Fibroblast of lung (primary cell): ENCODE measurements around the gene BCL7A. TPM values are rescaled to one million over a fixed set of nuclear protein-coding genes. Genes with fewer than 3 reads are reported as not detected.

Experiments
- DNase-seq, 2 donors: peaks; one replicate each; pipeline versions ENCODE4 v3.0.0 to v3.0.0-alpha.2; 2010; ENCODE audit warnings: low read depth in 2 of 2
- H2AFZ ChIP-seq: 2 replicates; pipeline ENCODE4 v1.5.1; 2012; ENCODE audit warnings: low read length, control low read depth, inconsistent platforms
- H3K27ac ChIP-seq: 2 replicates; pipeline ENCODE4 v1.5.1; 2011; ENCODE audit warnings: low read length, control low read depth; ENCODE audit not compliant: insufficient read depth
- H3K27me3 ChIP-seq: 2 replicates; pipeline ENCODE4 v1.5.1; 2011; ENCODE audit warnings: mild to moderate bottlenecking, low read length; ENCODE audit not compliant: control insufficient read depth, insufficient read depth
- H3K36me3 ChIP-seq: 2 replicates; pipeline ENCODE4 v1.5.1; 2011; ENCODE audit warnings: low read length; ENCODE audit not compliant: control insufficient read depth, insufficient read depth
- H3K4me1 ChIP-seq: 2 replicates; pipeline ENCODE4 v1.5.1; 2011; ENCODE audit warnings: low read length; ENCODE audit not compliant: control insufficient read depth, insufficient read depth; ENCODE audit errors: extremely low read depth
- H3K4me2 ChIP-seq: 2 replicates; pipeline ENCODE4 v1.5.1; 2011; ENCODE audit warnings: low read length, control low read depth; ENCODE audit not compliant: insufficient read depth; ENCODE audit errors: extremely low read depth
- H3K4me3 ChIP-seq, 4 experiments: fragments of 200-600 bp in 1 of 4; sonication (generic) in 1 of 4; replicated peaks in 1 of 4; 2 replicates each; pipeline ENCODE4 v1.5.1; 2011 to 2016; ENCODE audit warnings: low read length in 4 of 4, low read depth in 3 of 4, mild to moderate bottlenecking in 3 of 4, control low read depth in 2 of 4, inconsistent platforms in 1 of 4, mixed read lengths in 1 of 4; ENCODE audit not compliant: insufficient read depth in 1 of 4; ENCODE audit errors: control extremely low read depth in 1 of 4
- H3K79me2 ChIP-seq: 2 replicates; pipeline ENCODE4 v1.5.1; 2012; ENCODE audit warnings: mild to moderate bottlenecking, low read length, inconsistent platforms; ENCODE audit not compliant: control insufficient read depth, insufficient read depth
- H3K9ac ChIP-seq: 2 replicates; pipeline ENCODE4 v1.5.1; 2011; ENCODE audit warnings: mild to moderate bottlenecking, low read length, control low read depth; ENCODE audit not compliant: insufficient read depth
- H3K9me3 ChIP-seq: 2 replicates; pipeline ENCODE4 v1.5.1; 2012; ENCODE audit warnings: low read depth, low read length; ENCODE audit not compliant: control insufficient read depth, insufficient read depth
- H4K20me1 ChIP-seq: 2 replicates; pipeline ENCODE4 v1.5.1; 2011; ENCODE audit warnings: low read length; ENCODE audit not compliant: control insufficient read depth, insufficient read depth; ENCODE audit errors: extremely low read depth
- EZH2 ChIP-seq: IDR thresholded peaks from 2 replicates; pipeline ENCODE4 v1.5.1; 2012; ENCODE audit warnings: low read length, control low read depth, mild to moderate bottlenecking; ENCODE audit errors: missing control alignments
- polyA plus RNA-seq, 2 donors: library from polyadenylated mRNA; depleted of rRNA in 1 of 2; stranded (reverse) in 1 of 2; unstranded in 1 of 2; fragments of >200 nt; gene quantifications; 2 replicates each; pipeline ENCODE4 v1.2.1, GENCODE V29; 2011 to 2012; ENCODE audit warnings: missing spikeins in 1 of 2
- total RNA-seq: library from RNA; depleted of rRNA; stranded (reverse); fragments of >200 nt; gene quantifications from 2 replicates; pipeline ENCODE4 v1.2.1, GENCODE V29; 2014
- TF ChIP-seq, protein P1 (sequence below), 2 donors: IDR thresholded peaks in 1 of 2; conservative IDR thresholded peaks in 1 of 2; 1 replicate in 1 of 2; 2 replicates in 1 of 2; pipeline ENCODE4 v1.5.1; 2011 to 2012; ENCODE audit warnings: low read length in 2 of 2, control low read depth in 1 of 2, inconsistent platforms in 1 of 2, low read depth in 1 of 2, mild to moderate bottlenecking in 1 of 2

Gene BCL7A
- total and polyA plus RNA-seq, 2 donors (not counting 1 experiment from before 2014, with no cell fraction given), result 3.8 to 7.4 TPM

DNA sequence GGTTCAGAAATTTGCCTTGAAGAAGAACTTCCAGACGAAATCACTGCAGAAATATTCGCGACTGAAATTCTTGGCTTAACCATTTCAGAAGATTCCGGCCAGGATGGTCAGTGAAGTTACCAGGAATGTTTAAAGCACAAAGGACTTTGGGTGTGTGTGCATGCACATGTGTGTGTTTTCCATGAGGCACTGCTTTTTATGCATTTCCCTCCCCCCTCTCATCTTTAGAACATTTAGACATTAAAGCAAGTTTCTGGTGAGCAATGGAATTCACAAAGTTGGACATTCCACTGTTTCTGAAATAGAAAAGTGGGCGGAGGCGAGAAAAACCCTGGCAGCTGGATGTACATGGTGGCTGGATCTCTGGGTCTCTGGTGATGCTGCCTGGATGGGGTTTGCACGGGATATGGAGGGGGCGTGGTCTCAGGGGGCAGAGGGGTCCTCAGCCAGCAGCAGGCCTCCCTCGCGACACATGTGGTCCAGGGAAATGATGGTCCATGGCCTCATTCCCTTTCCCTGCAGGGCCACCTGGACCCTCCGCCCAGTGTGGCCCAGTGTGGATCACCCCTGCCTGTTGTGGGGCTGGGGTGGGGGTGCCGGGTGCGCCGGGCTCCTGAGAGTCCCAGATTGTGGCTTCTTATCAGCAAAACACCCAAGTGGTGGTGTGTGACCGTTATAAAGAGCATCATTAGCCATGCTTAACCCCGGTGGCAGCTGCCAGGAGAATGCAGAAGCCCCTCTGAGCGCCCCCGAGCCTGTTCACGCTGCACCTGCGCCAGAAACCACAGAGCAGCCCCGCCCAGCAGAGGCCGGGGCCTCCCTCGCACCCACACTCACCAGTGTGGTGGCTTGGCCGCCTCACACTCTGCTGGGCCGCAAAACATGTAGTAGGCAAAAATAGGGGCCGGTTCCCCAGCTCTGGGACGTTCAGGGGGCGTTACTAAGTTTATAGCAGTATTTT, 17.8 kb upstream of the BCL7A start:
- H3K27me3 ChIP-seq, result no peaks in the 10 kb centered on the region
- peak overlapping the region; percentile 32 for H2AFZ ChIP-seq
- peak in 1 of 2 donors; percentile 81 for DNase-seq
- H3K4me2 ChIP-seq, result peak overlapping the region; percentile 52
- no peaks in the 10 kb centered on the region for H3K36me3 ChIP-seq
- peak overlapping the region; percentile 54 for H3K27ac ChIP-seq
- peaks cover 11% of the 10 kb centered on the region for H3K4me1 ChIP-seq
- H4K20me1 ChIP-seq, result no peaks in the 10 kb centered on the region
- TF ChIP-seq, protein P1, sequence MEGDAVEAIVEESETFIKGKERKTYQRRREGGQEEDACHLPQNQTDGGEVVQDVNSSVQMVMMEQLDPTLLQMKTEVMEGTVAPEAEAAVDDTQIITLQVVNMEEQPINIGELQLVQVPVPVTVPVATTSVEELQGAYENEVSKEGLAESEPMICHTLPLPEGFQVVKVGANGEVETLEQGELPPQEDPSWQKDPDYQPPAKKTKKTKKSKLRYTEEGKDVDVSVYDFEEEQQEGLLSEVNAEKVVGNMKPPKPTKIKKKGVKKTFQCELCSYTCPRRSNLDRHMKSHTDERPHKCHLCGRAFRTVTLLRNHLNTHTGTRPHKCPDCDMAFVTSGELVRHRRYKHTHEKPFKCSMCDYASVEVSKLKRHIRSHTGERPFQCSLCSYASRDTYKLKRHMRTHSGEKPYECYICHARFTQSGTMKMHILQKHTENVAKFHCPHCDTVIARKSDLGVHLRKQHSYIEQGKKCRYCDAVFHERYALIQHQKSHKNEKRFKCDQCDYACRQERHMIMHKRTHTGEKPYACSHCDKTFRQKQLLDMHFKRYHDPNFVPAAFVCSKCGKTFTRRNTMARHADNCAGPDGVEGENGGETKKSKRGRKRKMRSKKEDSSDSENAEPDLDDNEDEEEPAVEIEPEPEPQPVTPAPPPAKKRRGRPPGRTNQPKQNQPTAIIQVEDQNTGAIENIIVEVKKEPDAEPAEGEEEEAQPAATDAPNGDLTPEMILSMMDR (conservative IDR thresholded peaks at IDR 0.05 in 1 of 2, IDR thresholded peaks at IDR 0.05 in 1 of 2; ENCODE audit: low read depth in 1 of 2, low read length in 2 of 2), result no peak
- TF ChIP-seq EZH2, result no peak
- no peaks in the 10 kb centered on the region for H3K79me2 ChIP-seq
- no peak overlapping the region for H3K9ac ChIP-seq
- H3K9me3 ChIP-seq, result no peaks in the 10 kb centered on the region
- no peak overlapping the region for H3K4me3 ChIP-seq

DNA sequence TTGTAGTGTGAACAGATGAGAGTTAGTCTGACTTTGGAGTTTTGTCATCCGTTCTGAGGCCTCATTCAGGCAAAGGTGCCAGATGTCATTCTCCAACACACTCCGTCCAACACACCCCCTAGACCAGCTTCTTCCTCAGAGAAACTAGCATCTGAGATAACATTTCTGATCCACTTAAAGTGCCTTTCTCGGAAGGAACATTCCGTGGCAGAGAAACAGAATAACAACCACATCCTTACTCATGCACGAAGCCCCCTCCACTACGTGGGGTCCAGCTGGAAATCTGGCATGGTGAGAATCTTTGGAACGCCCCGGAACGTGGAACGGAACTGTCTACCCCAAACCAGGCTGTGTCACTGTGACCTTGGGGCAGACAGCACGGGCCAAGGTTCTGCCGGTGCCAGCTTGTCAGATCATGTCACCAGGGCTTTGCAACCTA, 17.0 kb upstream of the BCL7A start:
- no peak overlapping the region for H3K4me3 ChIP-seq
- H3K4me1 ChIP-seq, result peaks cover 11% of the 10 kb centered on the region
- H3K27ac ChIP-seq, result peak overlapping the region; percentile 54
- no peaks in the 10 kb centered on the region for H4K20me1 ChIP-seq
- no peaks in the 10 kb centered on the region for H3K79me2 ChIP-seq
- peak overlapping the region; percentile 32 for H2AFZ ChIP-seq
- no peaks in the 10 kb centered on the region for H3K27me3 ChIP-seq
- H3K9ac ChIP-seq, result no peak overlapping the region
- no peaks in the 10 kb centered on the region for H3K36me3 ChIP-seq
- H3K4me2 ChIP-seq, result no peak overlapping the region
- peak in 1 of 2 donors; percentile 29 for DNase-seq
- TF ChIP-seq, protein P1 (conservative IDR thresholded peaks at IDR 0.05 in 1 of 2, IDR thresholded peaks at IDR 0.05 in 1 of 2; ENCODE audit: low read depth in 1 of 2, low read length in 2 of 2), result no peak
- TF ChIP-seq EZH2, result no peak
- H3K9me3 ChIP-seq, result no peaks in the 10 kb centered on the region

DNA sequence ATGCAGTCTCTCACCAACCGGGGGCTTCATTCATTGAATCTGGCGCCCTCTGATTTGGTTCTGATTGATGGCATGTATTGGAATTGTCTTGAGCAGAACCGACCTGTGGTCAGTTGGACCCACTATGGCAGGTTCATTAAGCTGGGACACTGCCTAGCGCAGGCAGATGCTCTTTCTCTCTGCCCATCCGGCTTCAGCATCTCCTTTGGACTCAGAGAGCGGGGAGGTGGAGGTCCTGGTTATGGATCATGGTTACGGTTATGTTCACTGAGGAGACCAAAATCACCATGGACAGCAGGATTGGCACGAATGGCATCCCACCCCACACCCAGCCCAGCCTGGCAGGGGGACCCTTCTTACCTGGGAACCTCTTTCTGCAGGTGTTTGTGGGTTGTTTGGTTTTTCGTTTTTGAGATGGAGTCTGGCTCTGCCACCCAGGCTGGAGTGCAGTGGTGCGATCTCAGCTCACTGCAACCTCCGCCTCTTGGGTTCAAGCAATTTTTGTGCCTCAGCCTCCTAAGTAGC, 16.4 kb upstream of the BCL7A start:
- H3K4me1 ChIP-seq, result peaks cover 11% of the 10 kb centered on the region
- TF ChIP-seq, protein P1 (conservative IDR thresholded peaks at IDR 0.05 in 1 of 2, IDR thresholded peaks at IDR 0.05 in 1 of 2; ENCODE audit: low read depth in 1 of 2, low read length in 2 of 2), result no peak
- no peak for TF ChIP-seq EZH2
- H4K20me1 ChIP-seq, result no peaks in the 10 kb centered on the region
- H3K27me3 ChIP-seq, result no peaks in the 10 kb centered on the region
- H2AFZ ChIP-seq, result no peak overlapping the region
- H3K79me2 ChIP-seq, result no peaks in the 10 kb centered on the region
- H3K9ac ChIP-seq, result no peak overlapping the region
- no peak overlapping the region for H3K4me3 ChIP-seq
- H3K27ac ChIP-seq, result no peak overlapping the region
- H3K36me3 ChIP-seq, result no peaks in the 10 kb centered on the region
- no peak for DNase-seq
- H3K4me2 ChIP-seq, result no peak overlapping the region
- no peaks in the 10 kb centered on the region for H3K9me3 ChIP-seq
